ENCODE results near the gene SMIM35. TPM values are rescaled to one million over a fixed set of nuclear protein-coding genes. Genes with fewer than 3 reads are reported as not detected.

SMIM35 gene
- total RNA-seq, 3 donors from 2014 or later (not counting 1 experiment from before 2014, with no cell fraction given): 0.30 to 0.68 (median 0.33) TPM

GRCh38 chr11:117959438-117960149, 127.2 kb downstream of the SMIM35 start:
- Histone ChIP-seq H3K27ac (ENCODE audit: low read length) (no peak overlapping the region), H3K4me3 (ENCODE audit: low read length) (no peak overlapping the region), H3K4me1 (ENCODE audit: control insufficient read depth, insufficient read depth, low read length) (peaks cover 2% of the 10 kb centered on the region), H3K9me3 (ENCODE audit: control insufficient read depth, insufficient read depth, low read length) (no peaks in the 10 kb centered on the region), H3K36me3 (ENCODE audit: control insufficient read depth, insufficient read depth, low read length) (no peaks in the 10 kb centered on the region), H3K27me3 (ENCODE audit: control insufficient read depth, insufficient read depth, low read length) (no peaks in the 10 kb centered on the region)
- no peak for TF ChIP-seq CTCF (IDR thresholded peaks at IDR 0.05)
- Mint-ChIP-seq H3K4me1 (peaks cover 27 to 40% of the 10 kb centered on the region in 2 donors), H3K27me3 (ENCODE audit: low read depth in 2 of 2) (no peaks in the 10 kb centered on the region), H3K4me3 (no peak overlapping the region), H3K27ac (no peak overlapping the region), H3K36me3 (peaks cover 32% of the 10 kb centered on the region), H3K9me3 (peaks cover 0 to 11% of the 10 kb centered on the region in 2 donors)
- intact Hi-C loops (cut with micrococcal nuclease): no loop called here
- ATAC-seq (no peak), DNase-seq (no peak)
- WGBS (ENCODE audit: insufficient coverage): 100% methylated on average over 1 of the region's 1 CpG

- H3K27ac Mint-ChIP-seq: peak overlapping the region in 1 of 2 donors; percentile 50
Measured at GRCh38 chr11:117958949-117959348, 127.8 kb downstream of the SMIM35 start.

More at GRCh38 chr11:117958949-117959348, 127.8 kb downstream of the SMIM35 start:
- no peaks in the 10 kb centered on the region for H3K27me3 ChIP-seq (ENCODE audit: control insufficient read depth, insufficient read depth, low read length)
- intact Hi-C loops (cut with micrococcal nuclease): no loop called here
- peaks cover 8% of the 10 kb centered on the region for H3K4me1 ChIP-seq (ENCODE audit: control insufficient read depth, insufficient read depth, low read length)
- no peak for DNase-seq
- TF ChIP-seq CTCF (IDR thresholded peaks at IDR 0.05): no peak
- ATAC-seq: no peak
- no CpG with 5 or more reads among the region's 1 CpG for WGBS (ENCODE audit: insufficient coverage)
- Mint-ChIP-seq H3K4me1 (peaks cover 33 to 47% of the 10 kb centered on the region in 2 donors), H3K36me3 (peaks cover 32% of the 10 kb centered on the region), H3K27me3 (ENCODE audit: low read depth in 2 of 2) (no peaks in the 10 kb centered on the region), H3K9me3 (peaks cover 0 to 11% of the 10 kb centered on the region in 2 donors), H3K4me3 (no peak overlapping the region)
- no peak overlapping the region for H3K27ac ChIP-seq (ENCODE audit: low read length)
- no peak overlapping the region for H3K4me3 ChIP-seq (ENCODE audit: low read length)
- H3K9me3 ChIP-seq (ENCODE audit: control insufficient read depth, insufficient read depth, low read length): no peaks in the 10 kb centered on the region
- H3K36me3 ChIP-seq (ENCODE audit: control insufficient read depth, insufficient read depth, low read length): no peaks in the 10 kb centered on the region

Other genes with a start within 250 kb of the SMIM35 start
- gene FXYD6, start 210.3 kb downstream of the SMIM35 start, total RNA-seq: under 1 TPM in 2 of 3 donors, not detected in 1; 0.20 to 0.90 TPM
- 1 to 10 TPM; 1.6 to 1.8 (median 1.8) TPM for gene TMPRSS13, start 157.6 kb downstream of the SMIM35 start, total RNA-seq
- gene IL10RA, start 100.6 kb downstream of the SMIM35 start, total RNA-seq: 100 to 1,000 TPM; 263 to 286 (median 268) TPM
- not detected for gene TMPRSS4, start 9.9 kb downstream of the SMIM35 start, total RNA-seq
- under 1 TPM in 1 of 3 donors, not detected in 2; 0.33 TPM for gene SCN4B, start 65.9 kb upstream of the SMIM35 start, total RNA-seq
- not detected for gene SCN2B, start 89.7 kb upstream of the SMIM35 start, total RNA-seq
- 10 to 100 TPM in 2 of 3 donors, 1 to 10 TPM in 1; 7.1 to 27.8 (median 12.8) TPM for gene JAML, start 138.0 kb upstream of the SMIM35 start, total RNA-seq
- gene MPZL3, start 165.4 kb upstream of the SMIM35 start, total RNA-seq: 1 to 10 TPM; 6.3 to 7.5 (median 6.7) TPM
- gene MPZL2, start 177.3 kb upstream of the SMIM35 start, total RNA-seq: under 1 TPM in 2 of 3 donors, not detected in 1; 0.49 to 0.58 TPM
- 100 to 1,000 TPM in 2 of 3 donors, 10 to 100 TPM in 1; 31.6 to 322 (median 155) TPM for gene CD3E, start 217.8 kb upstream of the SMIM35 start, total RNA-seq

Data from natural killer cell (primary cell).